HK-2 (cell line): ENCODE data around the gene GGCX.
"Not testable (repeated sequence)": the region's sequence is repeated elsewhere in the genome, so short reads cannot be mapped to it uniquely, and the experiment has no call there.

Source experiments
- DNase-seq: peaks from one replicate; pipeline ENCODE4 v3.0.0-alpha.2; 2018; ENCODE audit not compliant: unreplicated experiment

GGCX gene

GRCh38 chr2:85575739-85576138 lies 14.4 kb upstream of the GGCX start:
- no peak for DNase-seq

- DNase-seq = no peak
These were observed 5.0 kb upstream of the GGCX start for GRCh38 chr2:85566265-85566664.

DNA sequence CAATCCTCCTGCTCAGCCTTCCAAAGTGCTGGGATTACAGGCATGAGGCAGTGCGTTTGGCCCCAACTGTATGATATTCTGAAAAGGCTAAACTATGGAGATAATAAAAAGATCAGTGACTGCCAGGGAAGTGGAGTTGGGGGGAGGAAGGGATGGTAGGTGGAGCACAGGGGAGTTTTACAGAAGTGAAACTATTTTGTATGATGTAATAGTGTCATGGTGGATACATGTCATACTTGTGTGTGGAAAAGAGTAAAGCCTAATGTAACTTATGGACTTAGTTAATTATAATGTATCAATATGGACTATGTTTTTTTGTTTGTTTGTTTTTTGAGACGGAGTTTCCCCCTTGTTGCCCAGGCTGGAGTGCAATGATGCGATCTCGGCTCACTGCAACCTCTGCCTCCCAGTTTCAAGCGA lies 2.9 kb upstream of the GGCX start:
- no peak for DNase-seq

GRCh38 chr2:85560812-85561279 lies 447 bp downstream of the GGCX start:
- no peak for DNase-seq

DNA sequence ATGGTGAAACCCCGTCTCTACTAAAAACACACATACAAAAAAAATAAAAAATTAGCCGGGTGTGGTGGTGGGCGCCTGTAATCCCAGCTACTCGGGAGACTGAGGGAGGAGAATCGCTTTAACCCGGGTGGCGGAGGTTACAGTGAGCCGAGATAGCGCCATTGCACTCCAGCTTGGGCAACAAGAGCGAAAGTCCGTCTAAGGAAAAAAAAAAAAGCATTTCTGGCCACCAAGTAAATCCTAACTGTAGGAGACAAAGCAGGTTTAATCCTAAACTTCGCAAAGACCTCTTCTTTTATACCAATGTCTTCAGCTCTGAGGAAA lies 928 bp downstream of the GGCX start:
- DNase-seq = not testable (repeated sequence)

DNA sequence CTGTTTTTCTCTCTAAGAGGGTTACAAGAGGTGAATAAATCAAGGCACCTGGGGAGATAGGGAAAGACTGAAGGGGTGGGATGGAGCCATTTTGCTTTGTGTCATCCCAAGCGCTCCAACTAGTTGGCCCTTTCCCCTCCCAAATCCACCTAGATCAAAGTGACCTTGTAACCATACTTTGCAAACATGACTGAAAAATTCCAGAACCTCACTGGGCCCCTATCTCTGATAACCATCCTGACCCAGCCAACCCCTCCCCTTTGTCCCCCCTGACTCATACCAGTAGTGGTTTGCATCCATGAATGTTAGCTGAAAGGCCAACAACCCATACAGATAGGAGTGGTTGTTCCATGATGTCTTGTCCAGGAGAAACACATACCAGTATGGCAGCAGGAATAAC lies 3.1 kb downstream of the GGCX start:
- no peak for DNase-seq

- no peak for DNase-seq
These were observed 4.2 kb downstream of the GGCX start for GRCh38 chr2:85557130-85557529.

- no peak for DNase-seq
These were observed 6.2 kb downstream of the GGCX start for GRCh38 chr2:85554980-85555612.

- DNase-seq = no peak
These were observed 8.1 kb downstream of the GGCX start for GRCh38 chr2:85553184-85553583.

- peak; percentile 80 for DNase-seq
These were observed 9.3 kb downstream of the GGCX start for GRCh38 chr2:85551698-85552678.

DNA sequence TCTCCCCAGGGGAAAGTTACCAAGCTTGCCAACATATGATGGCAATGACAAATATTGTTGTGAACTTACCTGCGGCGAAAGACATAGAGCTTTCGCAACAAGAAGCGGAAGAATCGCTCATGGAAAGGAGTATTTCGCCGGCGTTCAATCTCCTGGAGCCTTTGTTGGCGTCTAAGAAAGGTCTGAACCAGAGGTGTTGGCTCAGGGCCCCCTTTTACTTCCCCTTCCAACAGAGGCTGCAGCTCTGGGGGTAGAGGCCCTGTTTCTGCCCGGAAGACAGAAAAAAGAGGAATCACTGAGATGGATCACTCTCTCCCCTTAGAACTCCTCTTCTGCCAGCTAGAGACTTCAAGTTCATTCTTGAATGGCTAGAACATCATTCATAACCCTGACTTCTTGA lies 10.8 kb downstream of the GGCX start:
- DNase-seq = no peak

- DNase-seq = no peak
These were observed 11.5 kb downstream of the GGCX start for GRCh38 chr2:85549826-85550225.

DNA sequence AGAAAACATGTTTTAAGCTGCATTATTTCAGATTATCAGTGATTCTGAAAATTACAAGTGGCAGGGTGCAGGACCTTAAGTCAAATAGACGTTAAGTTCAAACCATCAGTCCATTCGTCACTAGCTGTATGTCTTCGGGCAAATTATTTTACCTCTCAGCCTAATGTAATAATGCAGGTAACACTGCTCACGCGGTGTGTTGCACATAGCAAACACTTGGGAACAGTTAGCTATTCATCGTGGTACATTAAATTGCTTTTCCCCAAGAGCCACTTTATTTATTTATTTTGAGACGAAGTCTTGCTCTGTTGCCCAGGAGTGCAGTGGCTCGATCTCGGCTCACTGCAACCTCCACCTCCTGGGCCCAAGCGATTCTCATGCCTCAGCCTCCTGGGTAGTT lies 12.2 kb downstream of the GGCX start:
- DNase-seq = no peak

GRCh38 chr2:85548608-85548900 lies 12.7 kb downstream of the GGCX start:
- DNase-seq = no peak

DNA sequence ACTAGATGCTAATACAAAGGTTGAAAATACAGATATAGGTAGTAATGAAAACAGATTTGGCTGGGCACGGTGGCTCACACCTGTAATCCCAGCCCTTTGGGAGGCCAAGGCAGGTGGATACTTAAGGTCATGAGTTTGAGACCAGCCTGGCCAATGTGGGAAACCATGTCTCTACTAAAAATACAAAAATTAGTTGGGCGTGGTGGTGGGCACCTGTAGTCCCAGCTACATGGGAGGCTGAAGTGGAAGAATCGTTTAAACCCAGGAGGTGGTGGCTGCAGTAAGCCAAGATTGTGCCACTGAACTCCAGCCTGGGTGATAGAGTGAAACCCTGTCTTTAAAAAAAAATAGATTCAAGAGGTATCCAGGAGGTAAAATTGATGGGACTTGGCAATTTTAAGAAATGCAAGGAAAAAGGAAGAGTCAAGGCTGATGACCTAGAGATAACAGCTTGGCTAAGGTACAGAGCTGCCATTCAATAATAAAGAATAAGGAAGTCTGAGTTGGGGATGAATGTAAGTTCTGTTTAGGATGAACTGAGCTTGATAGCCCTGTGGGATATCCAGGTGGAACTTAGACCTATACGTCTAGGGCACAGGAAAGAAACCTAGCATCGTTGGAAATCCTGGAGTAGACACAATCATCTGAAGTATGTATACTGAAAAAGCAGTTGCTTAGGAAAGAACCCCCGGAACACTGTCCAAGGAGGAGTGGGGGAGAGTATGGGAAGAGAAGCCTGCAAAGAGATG lies 13.3 kb downstream of the GGCX start:
- no peak for DNase-seq

DNA sequence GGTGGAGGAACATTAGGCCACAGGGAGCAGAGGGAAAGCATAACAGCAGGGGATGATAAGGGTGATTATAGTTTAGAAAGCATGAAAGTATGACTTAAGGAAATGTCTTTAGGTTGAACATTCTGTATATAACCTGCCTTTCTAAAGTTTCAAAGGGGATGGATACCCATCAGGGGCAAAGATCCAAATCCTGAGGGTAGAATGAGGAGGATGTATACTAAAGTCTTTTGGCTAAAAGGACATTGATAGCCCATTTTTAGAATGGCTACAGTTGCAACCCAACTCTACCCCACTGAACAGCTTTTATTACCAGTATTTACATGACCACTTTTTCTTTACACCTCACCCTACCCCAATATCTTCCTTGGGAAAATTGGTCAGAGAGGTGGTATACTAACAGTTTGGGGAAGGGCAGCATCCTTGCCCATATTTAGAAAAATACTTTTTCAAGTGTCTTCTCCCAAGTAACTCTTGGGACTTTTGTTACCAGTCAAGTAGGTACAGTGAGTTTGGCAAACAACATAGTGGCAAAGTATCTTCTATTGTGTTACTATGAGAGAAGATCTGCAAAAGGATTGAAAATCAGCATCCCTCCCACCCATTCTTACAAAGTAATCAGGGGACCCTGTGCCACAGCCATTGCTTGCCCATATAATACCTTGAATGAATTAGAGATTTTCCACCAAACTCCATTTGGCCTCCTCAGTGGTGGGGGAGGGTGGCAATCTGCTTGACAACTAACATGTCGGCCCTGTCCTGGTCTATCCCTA lies 14.0 kb downstream of the GGCX start:
- DNase-seq = no peak

GRCh38 chr2:85545780-85546240 lies 15.5 kb downstream of the GGCX start:
- no peak for DNase-seq

DNA sequence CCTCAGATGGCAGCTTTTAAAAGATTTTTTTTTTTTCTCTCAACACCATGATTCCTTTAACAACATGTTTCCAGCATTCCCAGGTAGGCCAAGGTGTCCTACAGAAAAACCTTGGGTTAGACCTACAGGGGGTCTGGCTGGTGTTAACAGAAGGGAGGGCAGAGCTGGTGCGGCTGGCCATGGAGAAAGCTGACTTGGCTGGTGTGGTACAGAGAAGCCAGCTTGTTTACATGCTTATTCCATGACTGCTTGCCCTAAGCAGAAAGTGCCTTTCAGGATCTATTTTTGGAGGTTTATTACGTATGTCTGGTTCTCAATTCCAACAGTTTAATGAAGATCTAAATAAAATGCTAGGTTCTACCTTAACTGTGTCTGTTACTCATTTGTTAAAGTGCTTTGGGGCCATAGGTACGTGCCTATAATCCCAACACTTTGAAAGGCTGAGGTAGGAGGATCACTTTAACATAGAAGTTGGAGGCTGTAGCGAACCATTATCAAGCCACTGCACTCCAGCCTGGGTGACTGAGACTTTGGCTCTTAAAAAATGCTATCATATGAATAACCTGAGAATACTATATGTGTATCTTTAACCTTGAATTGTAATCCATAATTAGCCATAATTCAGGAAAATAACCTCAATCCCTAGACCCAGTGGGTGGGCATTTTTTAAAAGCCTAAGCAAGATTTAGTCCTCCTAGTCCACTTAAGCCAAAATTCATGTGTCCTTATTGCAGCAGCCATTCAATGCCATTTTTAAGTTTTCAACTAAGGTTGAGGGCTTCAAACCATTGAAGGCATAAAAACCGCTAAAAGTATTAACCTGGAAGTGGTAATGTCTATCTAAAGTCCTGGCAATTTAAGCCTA lies 16.1 kb downstream of the GGCX start:
- DNase-seq = not testable (repeated sequence)

GRCh38 chr2:85544254-85544691 lies 17.0 kb downstream of the GGCX start:
- not testable (repeated sequence) for DNase-seq

DNA sequence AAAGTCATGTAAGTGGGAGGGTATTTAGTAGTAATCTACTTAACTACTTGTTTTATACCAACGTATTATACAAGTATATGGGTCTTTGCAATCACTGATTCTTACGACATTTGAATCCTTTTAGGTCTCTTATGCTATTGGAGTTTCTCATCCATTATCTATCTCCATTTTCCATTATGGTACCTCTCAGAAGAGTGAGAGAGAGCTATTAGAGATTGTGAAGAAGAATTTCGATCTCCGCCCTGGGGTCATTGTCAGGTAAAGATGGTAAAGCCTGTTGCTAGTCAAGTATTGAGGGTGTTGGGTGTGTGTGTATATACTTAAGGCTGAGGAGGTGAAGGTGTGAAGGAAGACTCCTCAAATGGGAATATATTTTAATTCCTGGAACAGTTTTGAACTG lies 18.5 kb downstream of the GGCX start:
- DNase-seq = no peak
